Adipose tissue (tissue), 3 donors: ENCODE measurements around the gene CA5A. TPM values are rescaled to one million over a fixed set of nuclear protein-coding genes. Genes with fewer than 3 reads are reported as not detected.
"Not testable (repeated sequence)": the region's sequence is repeated elsewhere in the genome, so short reads cannot be mapped to it uniquely, and the experiment has no call there.

Source experiments
- H3K27ac ChIP-seq: one replicate; pipeline ENCODE4 v1.5.1; 2013; ENCODE audit warnings: low read depth, low read length
- WGBS, 3 donors: extraction: QIAGEN DNeasy Blood & Tissue Kit; methylation state at CpG; one replicate each; pipeline ENCODE4 v1.1.7; 2013; 5-methylcytosine and 5-hydroxymethylcytosine counted together
- polyA plus RNA-seq, 3 donors: library from polyadenylated mRNA; stranded (reverse); fragments of 200-250 nt; gene quantifications; one replicate each; pipeline ENCODE4 v1.2.3, GENCODE V29; 2013
- donor health status: healthy with polysubstance abuse.
- donor health status: Bipolar disorder and iron deficiency.
- donor health status: healthy.

CA5A gene
- polyA plus RNA-seq, 3 donors: not detected

- whole genome bisulfite sequencing, 3 donors: 90 to 96% (median 90%) methylated on average over 29 of the region's 29 CpGs
- no peak overlapping the region for H3K27ac ChIP-seq
Observed at GRCh38 chr16:87882436-87883019, 53.8 kb downstream of the CA5A start.

- no peak overlapping the region for H3K27ac ChIP-seq
- 31 to 39% (median 35%) methylated on average over 19 to 24 of the region's 24 CpGs for WGBS, 3 donors
Observed at GRCh38 chr16:87881324-87882200, 54.8 kb downstream of the CA5A start.

GRCh38 chr16:87880117-87880696 is 56.1 kb downstream of the CA5A start:
- no peak overlapping the region for H3K27ac ChIP-seq
- 61 to 72% (median 69%) methylated on average over 17 of the region's 17 CpGs for WGBS, 3 donors

- not testable (repeated sequence) for H3K27ac ChIP-seq
- 94 to 97% (median 97%) methylated on average over 5 of the region's 5 CpGs for WGBS, 3 donors
Observed at GRCh38 chr16:87879411-87880013, 56.8 kb downstream of the CA5A start.

- H3K27ac ChIP-seq: no peak overlapping the region
- WGBS, 3 donors: 32 to 79% (median 76%) methylated on average over 5 of the region's 5 CpGs
Observed at GRCh38 chr16:87878704-87879103, 57.6 kb downstream of the CA5A start.

GRCh38 chr16:87877942-87878507 is 58.3 kb downstream of the CA5A start:
- 77 to 91% (median 81%) methylated on average over 19 of the region's 19 CpGs for WGBS, 3 donors
- H3K27ac ChIP-seq: no peak overlapping the region

- WGBS, 3 donors: 45 to 69% (median 45%) methylated on average over 24 of the region's 24 CpGs
- no peak overlapping the region for H3K27ac ChIP-seq
Observed at GRCh38 chr16:87874639-87875427, 61.5 kb downstream of the CA5A start.

- 68 to 78% (median 68%) methylated on average over 21 to 23 of the region's 24 CpGs for WGBS, 3 donors
- not testable (repeated sequence) for H3K27ac ChIP-seq
Observed at GRCh38 chr16:87870418-87871291, 65.7 kb downstream of the CA5A start.

- 79 to 86% (median 81%) methylated on average over 16 to 18 of the region's 18 CpGs for WGBS, 3 donors
Observed at GRCh38 chr16:87869879-87870417, 66.4 kb downstream of the CA5A start.

GRCh38 chr16:87869061-87869878 is 67.1 kb downstream of the CA5A start, which contains the start of gene SLC7A5:
Gene SLC7A5, minus strand, starts transcription at chr16:87869507. Its CDS starts 85 bp downstream, at chr16:87869422.
- not testable (repeated sequence) for H3K27ac ChIP-seq
- WGBS, 3 donors: 4 to 7% (median 5%) methylated on average over 59 to 109 of the region's 109 CpGs

More at GRCh38 chr16:87869879-87870417, 66.4 kb downstream of the CA5A start:
- not testable (repeated sequence) for H3K27ac ChIP-seq

- H3K27ac ChIP-seq: not testable (repeated sequence)
- 11 to 34% (median 11%) methylated on average over 33 to 36 of the region's 37 CpGs for WGBS, 3 donors
Observed at GRCh38 chr16:87868254-87869029, 67.9 kb downstream of the CA5A start.

GRCh38 chr16:87865902-87866555 is 70.3 kb downstream of the CA5A start:
- H3K27ac ChIP-seq: not testable (repeated sequence)
- whole genome bisulfite sequencing, 3 donors: 70 to 91% (median 75%) methylated on average over 16 of the region's 16 CpGs

- WGBS, 3 donors: 60 to 90% (median 85%) methylated on average over 15 of the region's 15 CpGs
- no peak overlapping the region for H3K27ac ChIP-seq
Observed at GRCh38 chr16:87864331-87864989, 71.9 kb downstream of the CA5A start.

- not testable (repeated sequence) for H3K27ac ChIP-seq
- 59 to 75% (median 66%) methylated on average over 9 of the region's 9 CpGs for WGBS, 3 donors
Observed at GRCh38 chr16:87863327-87863635, 73.0 kb downstream of the CA5A start.
